Stimulated activated CD4-positive, alpha-beta T cell treated with anti-CD3 and anti-CD28 coated beads, Interleukin-12 subunit alpha, Interleukin-12 subunit beta, amount 100 ng/mL, for 24 hours (primary cell): ENCODE data around the gene PRR20A.
"Not testable (repeated sequence)": the region's sequence is repeated elsewhere in the genome, so short reads cannot be mapped to it uniquely, and the experiment has no call there.

Experiments
- DNase-seq, 2 experiments: peaks; one replicate each; pipeline ENCODE4 v3.0.0-alpha.2; 2020; ENCODE audit warnings: low read depth in 2 of 2

PRR20A gene

GRCh38 chr13:57140235-57140968, at the start of gene PRR20A:
TSS of gene PRR20A (plus strand) at chr13:57140918. CDS start at chr13:57141305, 387 bp downstream.
- not testable (repeated sequence) for DNase-seq

- DNase-seq: no peak
Observed at GRCh38 chr13:57114945-57115344, 25.8 kb upstream of the PRR20A start.

- no peak for DNase-seq
Observed at GRCh38 chr13:57123681-57124080, 17.0 kb upstream of the PRR20A start.

- no peak for DNase-seq
Observed at GRCh38 chr13:57128909-57129308, 11.8 kb upstream of the PRR20A start.

- DNase-seq: no peak
Observed at GRCh38 chr13:57136093-57136492, 4.6 kb upstream of the PRR20A start.

GRCh38 chr13:57137585-57137984, 3.1 kb upstream of the PRR20A start:
- no peak for DNase-seq

DNA sequence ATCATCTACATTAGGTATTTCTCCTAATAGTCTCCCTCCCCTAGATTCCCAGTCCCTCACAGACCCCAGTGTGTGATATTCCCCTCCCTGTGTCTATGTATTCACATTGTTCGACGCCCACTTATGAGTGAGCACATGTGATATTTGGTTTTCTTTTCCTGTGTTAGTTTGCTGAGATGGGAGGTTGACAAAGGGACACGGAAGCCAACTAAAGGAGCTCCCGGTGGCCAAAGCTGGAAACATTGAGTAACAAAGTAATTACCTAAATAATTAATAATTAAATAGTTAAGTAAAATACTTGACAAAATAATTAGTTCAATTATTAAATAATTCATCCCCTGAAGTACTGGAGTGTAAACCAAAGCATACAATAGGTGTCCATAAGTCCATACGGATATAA, 1.7 kb upstream of the PRR20A start:
- DNase-seq: no peak

- DNase-seq: not testable (repeated sequence)
Observed at GRCh38 chr13:57139781-57140180, 937 bp upstream of the PRR20A start.

DNA sequence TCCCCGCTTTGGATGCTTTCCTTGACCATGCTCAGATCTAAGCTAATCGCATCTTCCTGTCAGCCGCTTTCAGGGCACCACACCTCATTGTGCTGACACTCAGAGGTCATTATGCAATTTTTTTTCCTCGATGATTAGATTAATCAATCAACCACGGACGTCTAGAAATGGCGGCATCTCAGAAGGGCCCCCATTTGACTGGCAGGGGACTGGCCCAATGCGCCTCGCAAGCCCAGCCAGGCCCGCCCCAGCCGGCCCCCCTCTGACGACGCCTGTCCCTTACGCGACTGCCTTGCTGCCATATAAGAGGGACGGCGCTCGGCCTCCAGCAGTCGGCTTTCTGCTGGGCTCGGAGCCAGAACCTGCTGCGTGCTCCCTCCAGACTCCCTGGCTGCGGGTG, 6.5 kb downstream of the PRR20A start, which contains the start of gene PRR20B:
TSS of gene PRR20B (plus strand) at position 301 of the 400 bp plus-strand sequence. CDS start 387 bp downstream, outside the sequence.
- not testable (repeated sequence) for DNase-seq

DNA sequence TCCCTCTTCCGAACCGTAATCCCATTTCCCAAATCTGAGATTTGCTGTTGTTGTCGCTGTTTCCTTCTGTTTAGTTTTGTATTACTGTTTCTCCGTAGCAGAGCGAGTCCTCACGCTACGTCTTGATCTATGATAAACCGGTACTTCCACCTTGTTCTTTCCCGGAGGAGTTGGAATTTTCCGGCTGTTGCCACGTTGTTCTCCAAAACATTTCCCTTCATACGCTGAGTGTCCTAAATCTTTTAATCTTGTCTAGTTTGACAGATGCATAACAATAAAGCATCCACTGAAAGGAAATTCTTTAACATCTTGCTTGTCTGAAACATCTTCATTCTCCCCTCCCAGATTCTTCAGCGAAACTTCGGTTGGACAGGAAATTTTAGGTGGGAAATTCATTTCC, 7.4 kb downstream of the PRR20A start:
- not testable (repeated sequence) for DNase-seq

DNA sequence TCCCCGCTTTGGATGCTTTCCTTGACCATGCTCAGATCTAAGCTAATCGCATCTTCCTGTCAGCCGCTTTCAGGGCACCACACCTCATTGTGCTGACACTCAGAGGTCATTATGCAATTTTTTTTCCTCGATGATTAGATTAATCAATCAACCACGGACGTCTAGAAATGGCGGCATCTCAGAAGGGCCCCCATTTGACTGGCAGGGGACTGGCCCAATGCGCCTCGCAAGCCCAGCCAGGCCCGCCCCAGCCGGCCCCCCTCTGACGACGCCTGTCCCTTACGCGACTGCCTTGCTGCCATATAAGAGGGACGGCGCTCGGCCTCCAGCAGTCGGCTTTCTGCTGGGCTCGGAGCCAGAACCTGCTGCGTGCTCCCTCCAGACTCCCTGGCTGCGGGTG, 13.0 kb downstream of the PRR20A start, which contains the start of gene PRR20C:
TSS of gene PRR20C (plus strand) at position 301 of the 400 bp plus-strand sequence. CDS start 387 bp downstream, outside the sequence.
- DNase-seq: not testable (repeated sequence)

DNA sequence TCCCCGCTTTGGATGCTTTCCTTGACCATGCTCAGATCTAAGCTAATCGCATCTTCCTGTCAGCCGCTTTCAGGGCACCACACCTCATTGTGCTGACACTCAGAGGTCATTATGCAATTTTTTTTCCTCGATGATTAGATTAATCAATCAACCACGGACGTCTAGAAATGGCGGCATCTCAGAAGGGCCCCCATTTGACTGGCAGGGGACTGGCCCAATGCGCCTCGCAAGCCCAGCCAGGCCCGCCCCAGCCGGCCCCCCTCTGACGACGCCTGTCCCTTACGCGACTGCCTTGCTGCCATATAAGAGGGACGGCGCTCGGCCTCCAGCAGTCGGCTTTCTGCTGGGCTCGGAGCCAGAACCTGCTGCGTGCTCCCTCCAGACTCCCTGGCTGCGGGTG, 19.6 kb downstream of the PRR20A start, which contains the start of gene PRR20D:
TSS of gene PRR20D (plus strand) at position 301 of the 400 bp plus-strand sequence. CDS start 387 bp downstream, outside the sequence.
- DNase-seq: not testable (repeated sequence)

DNA sequence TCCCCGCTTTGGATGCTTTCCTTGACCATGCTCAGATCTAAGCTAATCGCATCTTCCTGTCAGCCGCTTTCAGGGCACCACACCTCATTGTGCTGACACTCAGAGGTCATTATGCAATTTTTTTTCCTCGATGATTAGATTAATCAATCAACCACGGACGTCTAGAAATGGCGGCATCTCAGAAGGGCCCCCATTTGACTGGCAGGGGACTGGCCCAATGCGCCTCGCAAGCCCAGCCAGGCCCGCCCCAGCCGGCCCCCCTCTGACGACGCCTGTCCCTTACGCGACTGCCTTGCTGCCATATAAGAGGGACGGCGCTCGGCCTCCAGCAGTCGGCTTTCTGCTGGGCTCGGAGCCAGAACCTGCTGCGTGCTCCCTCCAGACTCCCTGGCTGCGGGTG, 26.2 kb downstream of the PRR20A start, which contains the start of gene PRR20E:
TSS of gene PRR20E (plus strand) at position 301 of the 400 bp plus-strand sequence. CDS start 387 bp downstream, outside the sequence.
- not testable (repeated sequence) for DNase-seq

DNA sequence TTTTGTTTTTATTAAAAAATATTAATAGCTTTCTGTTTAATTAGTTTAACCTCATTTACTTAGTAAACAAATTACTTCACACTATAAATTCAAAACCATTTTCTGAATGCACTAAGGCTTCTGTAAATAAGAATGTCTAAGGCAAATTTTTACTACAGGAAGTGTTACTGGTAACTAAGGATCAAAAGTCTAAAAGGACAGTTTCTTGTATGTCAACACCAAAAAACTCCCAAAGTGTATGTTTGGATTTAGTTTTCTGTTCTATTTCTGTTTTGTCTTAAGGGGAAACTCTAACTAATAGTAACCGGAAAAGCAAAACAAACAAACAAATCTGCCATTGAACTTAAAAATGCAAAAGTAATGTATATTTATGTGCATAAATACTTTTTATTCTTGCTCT, 50.9 kb downstream of the PRR20A start:
- no peak for DNase-seq
